Gastrocnemius medialis (tissue), 4 donors: ENCODE results near the gene SNCB.

Experiments
- POLR2A ChIP-seq, 2 donors: fragments of 450-650 bp; IDR thresholded peaks; one replicate each; pipeline ENCODE4 v1.6.1; 2017; ENCODE audit warnings: antibody characterized with exemption in 2 of 2, mild to moderate bottlenecking in 2 of 2, moderate library complexity in 2 of 2
- TF ChIP-seq, protein P1 (sequence below), 5 experiments: fragments of 450-650 bp in 3 of 5; fragments of 200-600 bp in 2 of 5; sonication (generic) in 2 of 5; IDR thresholded peaks in 4 of 5; conservative IDR thresholded peaks in 1 of 5; 1 replicate in 4 of 5; 2 replicates in 1 of 5; pipeline ENCODE4 v1.5.1; 2016 to 2019; ENCODE audit warnings: antibody characterized with exemption in 5 of 5, mild to moderate bottlenecking in 3 of 5, moderate library complexity in 3 of 5

- TF ChIP-seq, protein P1, sequence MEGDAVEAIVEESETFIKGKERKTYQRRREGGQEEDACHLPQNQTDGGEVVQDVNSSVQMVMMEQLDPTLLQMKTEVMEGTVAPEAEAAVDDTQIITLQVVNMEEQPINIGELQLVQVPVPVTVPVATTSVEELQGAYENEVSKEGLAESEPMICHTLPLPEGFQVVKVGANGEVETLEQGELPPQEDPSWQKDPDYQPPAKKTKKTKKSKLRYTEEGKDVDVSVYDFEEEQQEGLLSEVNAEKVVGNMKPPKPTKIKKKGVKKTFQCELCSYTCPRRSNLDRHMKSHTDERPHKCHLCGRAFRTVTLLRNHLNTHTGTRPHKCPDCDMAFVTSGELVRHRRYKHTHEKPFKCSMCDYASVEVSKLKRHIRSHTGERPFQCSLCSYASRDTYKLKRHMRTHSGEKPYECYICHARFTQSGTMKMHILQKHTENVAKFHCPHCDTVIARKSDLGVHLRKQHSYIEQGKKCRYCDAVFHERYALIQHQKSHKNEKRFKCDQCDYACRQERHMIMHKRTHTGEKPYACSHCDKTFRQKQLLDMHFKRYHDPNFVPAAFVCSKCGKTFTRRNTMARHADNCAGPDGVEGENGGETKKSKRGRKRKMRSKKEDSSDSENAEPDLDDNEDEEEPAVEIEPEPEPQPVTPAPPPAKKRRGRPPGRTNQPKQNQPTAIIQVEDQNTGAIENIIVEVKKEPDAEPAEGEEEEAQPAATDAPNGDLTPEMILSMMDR (IDR thresholded peaks at IDR 0.05 in 4 of 5, conservative IDR thresholded peaks at IDR 0.05 in 1 of 5), result peak; percentile 67 to 88 (median 84)
- TF ChIP-seq POLR2A (IDR thresholded peaks at IDR 0.05), result no peak
Measured at GRCh38 chr5:176573564-176574296, 56.6 kb downstream of the SNCB start.
